ENCODE results near the gene HRH2. TPM values are rescaled to one million over a fixed set of nuclear protein-coding genes. Genes with fewer than 3 reads are reported as not detected.

The HRH2 gene
- total RNA-seq, 2 donors from 2014 or later, result 0.78 TPM; not detected in 1

DNA sequence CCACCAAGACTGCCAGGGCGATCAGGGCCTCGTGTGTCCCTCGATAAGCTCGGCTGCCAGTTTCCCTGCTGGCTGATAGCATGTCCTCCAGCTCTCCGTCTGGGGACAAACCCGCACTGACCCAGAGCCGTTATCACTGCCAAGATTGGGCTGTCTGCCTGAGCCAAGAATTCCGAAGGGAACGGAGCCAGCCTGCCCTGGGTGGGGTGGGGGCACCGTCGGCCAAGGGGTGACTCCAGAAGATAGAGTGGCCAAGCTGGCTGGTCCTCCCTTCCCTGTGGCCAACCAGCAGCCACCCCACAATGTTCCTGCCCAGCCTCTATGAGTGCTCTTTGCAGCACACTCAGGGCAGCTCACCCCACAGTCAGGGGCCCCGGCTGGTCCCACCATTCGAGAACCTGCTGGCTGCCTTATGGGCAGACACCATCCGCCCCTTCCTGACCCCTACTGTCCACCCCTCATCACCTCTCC, 29.4 kb downstream of the HRH2 start:
- 35 to 45% methylated on average over 11 to 14 of the region's 14 CpGs for WGBS, 2 donors
- H3K27me3 ChIP-seq, result no peaks in the 10 kb centered on the region
- intact Hi-C loops (cut with DNase I), result no loop called here
- no peaks in the 10 kb centered on the region for H3K9me3 ChIP-seq
- H3K4me3 ChIP-seq, result no peak overlapping the region
- peaks cover 12% of the 10 kb centered on the region for H3K4me1 ChIP-seq
- no peaks in the 10 kb centered on the region for H3K36me3 ChIP-seq (replicated peaks in 1 of 2; ENCODE audit: insufficient read depth in 1 of 2, low read depth in 2 of 2)
- TF ChIP-seq POLR2A (IDR thresholded peaks at IDR 0.05), result no peak
- TF ChIP-seq, protein P1, sequence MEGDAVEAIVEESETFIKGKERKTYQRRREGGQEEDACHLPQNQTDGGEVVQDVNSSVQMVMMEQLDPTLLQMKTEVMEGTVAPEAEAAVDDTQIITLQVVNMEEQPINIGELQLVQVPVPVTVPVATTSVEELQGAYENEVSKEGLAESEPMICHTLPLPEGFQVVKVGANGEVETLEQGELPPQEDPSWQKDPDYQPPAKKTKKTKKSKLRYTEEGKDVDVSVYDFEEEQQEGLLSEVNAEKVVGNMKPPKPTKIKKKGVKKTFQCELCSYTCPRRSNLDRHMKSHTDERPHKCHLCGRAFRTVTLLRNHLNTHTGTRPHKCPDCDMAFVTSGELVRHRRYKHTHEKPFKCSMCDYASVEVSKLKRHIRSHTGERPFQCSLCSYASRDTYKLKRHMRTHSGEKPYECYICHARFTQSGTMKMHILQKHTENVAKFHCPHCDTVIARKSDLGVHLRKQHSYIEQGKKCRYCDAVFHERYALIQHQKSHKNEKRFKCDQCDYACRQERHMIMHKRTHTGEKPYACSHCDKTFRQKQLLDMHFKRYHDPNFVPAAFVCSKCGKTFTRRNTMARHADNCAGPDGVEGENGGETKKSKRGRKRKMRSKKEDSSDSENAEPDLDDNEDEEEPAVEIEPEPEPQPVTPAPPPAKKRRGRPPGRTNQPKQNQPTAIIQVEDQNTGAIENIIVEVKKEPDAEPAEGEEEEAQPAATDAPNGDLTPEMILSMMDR (IDR thresholded peaks at IDR 0.05), result peak in 1 of 7 experiments; percentile 15
- H3K27ac ChIP-seq, result no peak overlapping the region
- peak; percentile 56 to 84 (median 72) for DNase-seq
- ATAC-seq, result peak; percentile 69

DNA sequence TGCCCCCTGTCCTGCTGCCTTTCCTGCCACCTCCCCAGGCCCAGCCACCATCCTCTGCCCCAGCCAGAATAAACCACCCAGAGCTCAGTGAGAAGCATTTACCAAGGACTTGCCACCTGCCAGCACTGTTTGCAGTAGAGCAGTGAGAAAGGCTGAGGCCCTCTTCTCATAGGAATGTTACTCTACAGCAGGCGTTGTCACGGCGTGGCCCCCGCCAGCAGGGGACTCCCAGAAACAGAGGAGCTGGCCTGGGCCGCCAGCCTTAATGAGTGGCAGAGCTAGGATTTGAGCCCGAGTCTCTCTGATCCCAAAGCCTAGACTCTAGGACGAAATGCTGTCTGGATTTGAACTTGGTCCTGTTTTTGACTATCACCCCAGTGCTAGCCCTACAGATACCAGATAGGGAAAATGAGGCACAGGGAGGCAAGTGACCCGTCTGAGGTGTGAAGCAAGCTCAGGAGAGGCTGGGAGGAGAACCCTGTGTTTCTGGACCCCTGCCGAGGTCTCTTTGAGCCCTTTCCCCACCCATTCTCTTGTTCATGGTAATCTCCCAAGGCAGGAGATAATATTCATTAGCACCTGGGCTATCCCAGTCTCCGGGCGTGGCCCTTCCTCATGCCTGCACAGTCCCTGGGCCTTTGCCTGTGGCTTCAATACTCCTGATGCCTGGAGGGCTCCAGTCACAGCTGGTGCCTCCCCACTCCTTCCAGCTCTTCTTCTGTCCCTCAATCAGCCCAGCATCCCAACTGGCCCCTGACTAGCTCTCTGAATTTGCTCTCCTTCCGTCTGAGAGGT, 30.7 kb downstream of the HRH2 start:
- WGBS, 2 donors, result 79 to 83% methylated on average over 12 of the region's 12 CpGs
- Histone ChIP-seq H3K9me3 (no peaks in the 10 kb centered on the region), H3K4me3 (no peak overlapping the region), H3K27ac (no peak overlapping the region), H3K4me1 (peaks cover 12% of the 10 kb centered on the region), H3K36me3 (replicated peaks in 1 of 2; ENCODE audit: insufficient read depth in 1 of 2, low read depth in 2 of 2) (no peaks in the 10 kb centered on the region), H3K27me3 (no peaks in the 10 kb centered on the region)
- intact Hi-C loops (cut with DNase I), result no loop called here
- ATAC-seq (no peak), DNase-seq (no peak)
- TF ChIP-seq POLR2A (IDR thresholded peaks at IDR 0.05), result no peak
- TF ChIP-seq, protein P1 (IDR thresholded peaks at IDR 0.05), result no peak

DNA sequence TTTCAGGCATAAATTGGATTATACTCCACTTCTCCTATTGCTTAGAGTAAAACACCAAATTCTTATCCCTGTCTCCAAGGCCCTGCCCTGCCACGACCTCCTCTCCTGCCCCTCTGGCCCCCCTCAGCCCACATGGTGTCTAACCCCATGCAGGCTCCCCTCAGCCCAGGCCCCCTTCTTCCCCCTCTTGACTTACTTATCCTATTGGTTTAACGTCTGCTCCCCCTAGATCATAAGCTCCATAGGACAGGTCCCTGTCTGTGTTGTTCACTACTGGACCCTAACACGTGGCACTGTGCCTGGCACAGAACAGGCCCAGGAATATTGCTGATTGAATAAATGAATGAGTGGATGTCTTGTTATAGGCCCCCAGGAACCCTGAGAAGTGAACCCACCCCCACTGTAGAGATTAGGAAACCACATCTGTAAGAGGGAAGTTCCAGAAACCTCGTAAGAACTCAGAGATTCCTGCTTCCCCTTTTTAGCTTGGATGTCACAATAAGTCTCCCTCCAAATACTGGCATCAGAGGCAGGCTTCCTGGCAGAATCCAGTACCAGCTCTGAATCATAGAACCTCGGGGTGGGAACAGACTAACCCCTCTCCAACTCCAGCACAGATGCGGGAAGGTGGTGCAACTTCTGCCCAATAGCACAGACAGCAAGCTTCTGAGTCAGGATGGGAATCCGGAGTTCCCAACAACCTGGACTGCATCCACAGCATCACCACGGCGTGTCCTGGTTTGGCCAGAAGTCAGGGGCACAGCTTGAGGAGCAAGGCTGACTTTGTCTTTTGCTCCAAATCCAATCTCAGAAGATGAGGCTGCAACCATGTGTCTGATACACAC, 31.5 kb downstream of the HRH2 start:
- no peaks in the 10 kb centered on the region for H3K9me3 ChIP-seq
- intact Hi-C loops (cut with DNase I), result no loop called here
- TF ChIP-seq, protein P1 (IDR thresholded peaks at IDR 0.05), result no peak
- TF ChIP-seq POLR2A (IDR thresholded peaks at IDR 0.05), result no peak
- WGBS, 2 donors, result 52 to 77% methylated on average over 8 to 9 of the region's 9 CpGs
- no peak overlapping the region for H3K4me3 ChIP-seq
- H3K27ac ChIP-seq, result peak overlapping the region in 1 of 4 donors; percentile 59
- ATAC-seq (no peak), DNase-seq (peak in 1 of 4 donors; percentile 70)
- peaks cover 12% of the 10 kb centered on the region for H3K4me1 ChIP-seq
- H3K27me3 ChIP-seq, result no peaks in the 10 kb centered on the region
- H3K36me3 ChIP-seq (replicated peaks in 1 of 2; ENCODE audit: insufficient read depth in 1 of 2, low read depth in 2 of 2), result no peaks in the 10 kb centered on the region

DNA sequence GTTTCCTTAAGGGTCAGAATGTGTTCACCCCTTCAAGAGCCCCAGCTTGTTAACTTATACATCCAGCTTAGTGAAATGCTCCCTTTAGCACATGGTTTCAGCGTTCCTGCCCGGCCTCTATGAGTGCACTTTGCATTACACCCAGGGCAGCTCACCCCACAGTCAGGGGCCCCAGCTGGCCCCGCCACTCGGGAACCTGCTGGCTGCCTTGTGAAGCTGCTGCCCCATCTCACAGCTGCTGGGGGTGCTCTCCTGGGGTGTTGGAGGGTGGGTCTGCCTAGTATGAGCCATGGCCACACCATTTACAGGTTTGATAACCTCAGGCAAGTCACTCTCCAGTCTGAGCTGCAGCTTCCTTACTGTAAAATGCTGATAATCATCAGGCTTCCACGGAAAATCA, 32.2 kb downstream of the HRH2 start:
- TF ChIP-seq, protein P1 (IDR thresholded peaks at IDR 0.05), result no peak
- TF ChIP-seq POLR2A (IDR thresholded peaks at IDR 0.05), result no peak
- peak overlapping the region in 1 of 4 donors; percentile 59 for H3K27ac ChIP-seq
- peaks cover 12% of the 10 kb centered on the region for H3K4me1 ChIP-seq
- DNase-seq, result no peak
- intact Hi-C loops (cut with DNase I), result no loop called here
- 84 to 94% methylated on average over 5 of the region's 5 CpGs for WGBS, 2 donors
- H3K36me3 ChIP-seq (replicated peaks in 1 of 2; ENCODE audit: insufficient read depth in 1 of 2, low read depth in 2 of 2), result no peaks in the 10 kb centered on the region
- H3K4me3 ChIP-seq, result no peak overlapping the region
- ATAC-seq, result no peak
- H3K9me3 ChIP-seq, result no peaks in the 10 kb centered on the region
- H3K27me3 ChIP-seq, result no peaks in the 10 kb centered on the region

All from body of pancreas (tissue), 4 donors.